Central memory CD8-positive, alpha-beta T cell (primary cell): Measurements from ENCODE around the gene TUT7.

ENCODE experiments used
- ATAC-seq: fragments of 150-1000 bp; cut with Tn5 transposase; replicated peaks from 2 replicates; pipeline ENCODE4 v1.10.0; 2022; ENCODE audit warnings: mild to moderate bottlenecking, moderate FRiP score, moderate number of reproducible peaks; ENCODE audit not compliant: poor library complexity, severe bottlenecking; ENCODE audit errors: extremely low read depth
- DNase-seq, 2 donors: peaks; one replicate each; pipeline ENCODE4 v3.0.0; 2021; ENCODE audit warnings: low spot score in 2 of 2
- H3K27ac Mint-ChIP-seq: one replicate; pipeline ENCODE4 v1.8.0; 2022; ENCODE audit warnings: low read depth, mild to moderate bottlenecking, moderate library complexity, mixed read lengths
- H3K27me3 Mint-ChIP-seq: one replicate; pipeline ENCODE4 v1.8.0; 2022; ENCODE audit warnings: mixed read lengths
- H3K36me3 Mint-ChIP-seq: one replicate; pipeline ENCODE4 v1.8.0; 2022; ENCODE audit warnings: mild to moderate bottlenecking, moderate library complexity, mixed read lengths; ENCODE audit not compliant: insufficient read depth
- H3K4me1 Mint-ChIP-seq: one replicate; pipeline ENCODE4 v1.8.0; 2022; ENCODE audit warnings: mixed read lengths
- H3K4me3 Mint-ChIP-seq: one replicate; pipeline ENCODE4 v1.8.0; 2022; ENCODE audit warnings: mild to moderate bottlenecking, moderate library complexity, mixed read lengths
- H3K9me3 Mint-ChIP-seq: one replicate; pipeline ENCODE4 v1.8.0; 2022; ENCODE audit warnings: mixed read lengths

Gene TUT7

DNA sequence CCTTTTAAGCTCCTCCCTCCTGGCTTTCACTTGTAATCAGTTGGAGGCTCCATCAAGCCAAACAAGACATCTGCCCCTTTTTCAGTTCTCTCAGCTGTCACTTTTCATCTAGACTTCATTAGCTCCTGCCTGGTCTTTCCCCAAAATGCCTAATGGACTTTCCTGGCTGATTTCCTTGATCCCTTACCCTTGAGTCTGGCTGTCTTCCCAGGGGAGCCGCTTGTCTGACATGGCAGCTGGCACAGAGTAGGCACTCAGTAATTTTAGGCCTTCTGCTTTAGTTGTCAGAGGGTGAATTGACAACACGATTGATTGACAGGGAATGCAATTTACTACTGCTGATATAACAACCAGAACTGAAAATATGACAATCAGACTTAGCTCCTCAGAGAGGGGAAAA, 96.8 kb downstream of the TUT7 start:
- ATAC-seq, result no peak
- no peak overlapping the region for H3K27ac Mint-ChIP-seq
- DNase-seq, result no peak
- H3K9me3 Mint-ChIP-seq, result no peaks in the 10 kb centered on the region
- no peak overlapping the region for H3K4me3 Mint-ChIP-seq
- no peaks in the 10 kb centered on the region for H3K4me1 Mint-ChIP-seq
- H3K36me3 Mint-ChIP-seq, result peaks cover 10% of the 10 kb centered on the region
- no peaks in the 10 kb centered on the region for H3K27me3 Mint-ChIP-seq

DNA sequence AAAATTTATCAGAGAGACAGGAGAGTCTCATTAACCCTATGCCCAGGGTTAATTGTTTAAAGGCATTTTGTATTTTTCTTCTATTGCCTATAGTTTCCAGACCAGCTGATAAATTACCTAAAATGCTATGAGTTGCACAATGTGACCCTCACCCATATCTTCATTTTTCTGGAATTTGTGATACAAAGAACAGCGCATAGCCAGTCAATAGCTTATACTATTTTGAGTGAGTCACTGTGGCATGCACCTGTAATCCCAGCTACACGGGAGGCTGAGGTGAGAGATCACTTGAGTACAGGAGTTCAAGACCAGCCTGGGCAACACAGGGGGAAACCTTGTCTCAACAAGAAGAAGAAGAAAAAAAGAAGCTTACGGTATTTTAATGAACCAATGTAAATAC, 97.6 kb downstream of the TUT7 start:
- Mint-ChIP-seq H3K4me1 (no peaks in the 10 kb centered on the region), H3K9me3 (peaks cover 3% of the 10 kb centered on the region), H3K4me3 (no peak overlapping the region), H3K36me3 (peaks cover 6% of the 10 kb centered on the region), H3K27me3 (peaks cover 5% of the 10 kb centered on the region), H3K27ac (no peak overlapping the region)
- DNase-seq (no peak), ATAC-seq (no peak)

DNA sequence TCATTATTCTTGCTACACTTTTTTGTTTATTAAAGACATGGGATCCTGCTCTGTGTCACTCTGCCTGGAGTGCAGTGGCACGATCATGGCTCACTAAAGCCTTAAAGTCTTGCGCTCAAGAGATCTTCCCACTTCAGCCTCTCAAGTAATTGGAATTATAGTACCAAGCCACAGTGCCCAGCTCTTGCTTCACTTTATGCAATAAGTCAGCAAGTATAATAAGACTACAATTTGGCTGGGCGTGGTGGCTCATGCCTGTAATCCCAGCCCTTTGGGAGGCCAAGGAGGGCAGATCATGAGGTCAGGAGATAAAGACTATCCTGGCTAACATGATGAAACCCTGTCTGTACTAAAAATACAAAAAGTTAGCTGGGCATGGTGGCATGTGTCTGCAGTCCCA, 100.6 kb downstream of the TUT7 start:
- H3K27ac Mint-ChIP-seq, result no peak overlapping the region
- ATAC-seq, result no peak
- peaks cover 5% of the 10 kb centered on the region for H3K9me3 Mint-ChIP-seq
- peaks cover 15% of the 10 kb centered on the region for H3K27me3 Mint-ChIP-seq
- H3K36me3 Mint-ChIP-seq, result peaks cover 2% of the 10 kb centered on the region
- no peaks in the 10 kb centered on the region for H3K4me1 Mint-ChIP-seq
- no peak for DNase-seq
- H3K4me3 Mint-ChIP-seq, result no peak overlapping the region

DNA sequence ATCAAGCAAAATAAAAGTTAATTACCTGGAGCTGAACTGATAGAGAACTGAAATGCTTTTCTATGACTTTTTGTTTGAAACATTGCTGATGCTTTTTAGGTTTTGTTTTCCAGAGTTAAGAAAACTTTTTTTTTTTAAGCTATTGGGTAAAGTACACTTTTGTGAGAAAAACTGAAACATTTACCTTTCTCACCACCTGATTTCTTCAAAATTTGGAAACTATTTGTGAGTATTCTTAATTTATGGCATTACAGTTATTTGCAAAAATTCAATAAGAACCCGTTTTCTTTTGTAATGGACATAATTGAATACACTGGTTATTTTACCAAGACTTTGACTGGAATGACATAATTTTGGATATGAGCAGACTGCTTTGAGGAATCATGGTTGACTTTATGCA, 101.3 kb downstream of the TUT7 start:
- Mint-ChIP-seq H3K36me3 (peaks cover 2% of the 10 kb centered on the region), H3K27ac (no peak overlapping the region), H3K9me3 (peaks cover 5% of the 10 kb centered on the region), H3K27me3 (peaks cover 22% of the 10 kb centered on the region), H3K4me3 (no peak overlapping the region), H3K4me1 (no peaks in the 10 kb centered on the region)
- DNase-seq, result no peak
- no peak for ATAC-seq

DNA sequence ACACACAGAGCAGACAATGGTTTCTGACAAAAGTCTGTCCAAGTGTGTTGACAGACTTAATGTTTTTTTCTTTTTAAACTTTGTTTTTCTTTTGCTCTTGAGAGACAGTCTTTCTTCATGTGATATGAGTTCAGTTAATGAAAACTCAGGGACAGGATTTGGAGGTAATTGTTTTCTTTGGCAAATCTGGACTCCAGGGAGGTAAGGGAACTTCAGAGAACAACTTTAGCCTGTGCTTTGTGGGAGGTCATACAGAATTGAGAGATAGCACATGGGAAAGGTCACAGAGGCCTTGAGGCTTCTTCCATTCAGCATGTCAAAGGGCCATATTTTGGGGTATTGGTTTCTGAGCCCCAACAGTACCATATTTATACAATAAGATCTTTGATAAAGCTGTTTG, 104.1 kb downstream of the TUT7 start:
- Mint-ChIP-seq H3K4me1 (no peaks in the 10 kb centered on the region), H3K36me3 (no peaks in the 10 kb centered on the region), H3K27me3 (peaks cover 41% of the 10 kb centered on the region), H3K4me3 (no peak overlapping the region), H3K27ac (no peak overlapping the region), H3K9me3 (peaks cover 5% of the 10 kb centered on the region)
- DNase-seq (no peak), ATAC-seq (no peak)

DNA sequence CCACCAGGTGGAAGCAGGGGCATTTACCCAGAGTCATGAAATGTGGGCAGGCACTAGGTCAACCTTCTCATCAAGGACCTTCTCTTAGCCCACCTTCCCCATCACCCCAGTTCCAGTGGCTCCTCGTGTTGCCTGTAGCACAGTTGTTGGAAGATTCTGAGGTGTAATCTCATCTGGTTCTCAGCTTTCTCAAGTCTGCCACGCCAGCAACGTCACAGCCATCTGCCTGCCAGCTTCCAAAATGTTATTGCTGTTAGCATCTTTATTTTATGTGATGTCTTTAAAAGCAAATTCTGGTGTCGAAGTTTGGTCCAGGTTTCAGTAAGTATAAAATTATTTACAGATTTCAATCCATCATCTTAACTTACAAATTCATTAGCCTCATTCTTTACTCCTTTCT, 105.5 kb downstream of the TUT7 start:
- DNase-seq (no peak), ATAC-seq (no peak)
- no peaks in the 10 kb centered on the region for H3K4me1 Mint-ChIP-seq
- no peak overlapping the region for H3K4me3 Mint-ChIP-seq
- H3K27ac Mint-ChIP-seq, result no peak overlapping the region
- H3K36me3 Mint-ChIP-seq, result peaks cover 1% of the 10 kb centered on the region
- H3K9me3 Mint-ChIP-seq, result peaks cover 5% of the 10 kb centered on the region
- peaks cover 51% of the 10 kb centered on the region for H3K27me3 Mint-ChIP-seq

DNA sequence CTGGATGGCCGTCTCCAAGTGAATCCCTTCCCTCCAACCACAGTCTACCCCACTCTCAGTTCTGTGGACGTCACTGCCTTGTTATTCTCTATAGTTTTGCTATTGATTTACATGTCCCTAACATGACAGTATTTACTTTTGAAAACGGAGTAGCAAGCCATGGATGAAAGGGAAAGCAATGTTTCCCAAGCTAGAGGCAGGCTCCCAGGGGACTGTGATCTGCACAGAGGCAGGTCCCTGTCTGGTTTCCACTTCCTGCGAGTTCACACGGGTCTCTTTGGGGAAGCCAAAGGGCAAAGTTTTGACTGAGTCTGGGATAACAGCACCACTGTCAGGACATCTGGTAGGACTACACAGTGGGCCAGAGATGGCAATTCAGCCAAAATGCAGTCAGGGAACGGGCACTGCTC, 107.5 kb downstream of the TUT7 start:
- peaks cover 3% of the 10 kb centered on the region for H3K9me3 Mint-ChIP-seq
- H3K27ac Mint-ChIP-seq, result no peak overlapping the region
- H3K4me3 Mint-ChIP-seq, result no peak overlapping the region
- peaks cover 47% of the 10 kb centered on the region for H3K27me3 Mint-ChIP-seq
- peaks cover 1% of the 10 kb centered on the region for H3K36me3 Mint-ChIP-seq
- no peak for ATAC-seq
- H3K4me1 Mint-ChIP-seq, result no peaks in the 10 kb centered on the region
- DNase-seq, result no peak

DNA sequence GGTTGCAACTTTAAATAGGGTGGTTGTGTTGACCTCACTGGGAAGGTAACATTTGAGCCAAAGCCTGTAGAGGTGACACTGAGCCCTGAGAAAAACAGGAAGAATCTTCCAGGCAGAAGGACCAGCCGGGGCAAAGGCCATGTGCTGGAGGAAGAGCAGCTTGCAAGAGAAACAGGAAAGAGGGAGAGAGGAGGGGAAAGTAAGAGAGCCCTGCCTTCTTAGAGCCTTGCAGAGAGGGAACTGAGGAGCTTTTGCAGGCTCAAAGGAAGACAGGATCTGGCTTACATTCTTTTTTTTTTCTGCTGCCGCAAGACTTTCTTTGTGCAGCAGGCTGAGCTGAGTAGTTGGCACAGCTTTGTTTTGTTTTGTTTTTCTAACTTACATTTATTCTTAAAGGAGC, 112.1 kb downstream of the TUT7 start:
- Mint-ChIP-seq H3K36me3 (peaks cover 1% of the 10 kb centered on the region), H3K27ac (no peak overlapping the region), H3K4me1 (no peaks in the 10 kb centered on the region), H3K9me3 (no peaks in the 10 kb centered on the region), H3K27me3 (peaks cover 21% of the 10 kb centered on the region), H3K4me3 (no peak overlapping the region)
- DNase-seq, result no peak
- no peak for ATAC-seq

DNA sequence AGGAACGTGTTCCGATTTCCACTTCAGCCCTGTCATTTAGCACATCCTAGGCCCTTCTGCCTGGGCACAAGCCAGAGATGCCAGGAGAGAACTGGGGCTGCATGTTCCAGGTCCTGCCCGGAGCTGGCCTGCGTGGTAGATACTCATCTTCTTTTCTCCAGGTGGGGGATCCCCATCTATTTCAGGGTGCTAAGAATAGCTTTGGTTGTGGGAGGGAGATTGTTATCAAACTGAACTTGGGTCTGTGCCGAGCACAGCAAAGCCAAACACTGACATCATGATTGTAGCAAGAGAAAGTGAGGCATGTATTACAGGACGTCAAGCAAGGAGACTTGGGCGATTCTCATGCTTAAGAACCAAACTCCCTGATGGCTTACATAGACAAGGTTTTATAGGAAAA, 113.0 kb downstream of the TUT7 start:
- no peak overlapping the region for H3K4me3 Mint-ChIP-seq
- H3K9me3 Mint-ChIP-seq, result no peaks in the 10 kb centered on the region
- H3K36me3 Mint-ChIP-seq, result peaks cover 1% of the 10 kb centered on the region
- no peak overlapping the region for H3K27ac Mint-ChIP-seq
- H3K27me3 Mint-ChIP-seq, result peaks cover 16% of the 10 kb centered on the region
- no peaks in the 10 kb centered on the region for H3K4me1 Mint-ChIP-seq
- ATAC-seq, result no peak
- DNase-seq, result no peak

DNA sequence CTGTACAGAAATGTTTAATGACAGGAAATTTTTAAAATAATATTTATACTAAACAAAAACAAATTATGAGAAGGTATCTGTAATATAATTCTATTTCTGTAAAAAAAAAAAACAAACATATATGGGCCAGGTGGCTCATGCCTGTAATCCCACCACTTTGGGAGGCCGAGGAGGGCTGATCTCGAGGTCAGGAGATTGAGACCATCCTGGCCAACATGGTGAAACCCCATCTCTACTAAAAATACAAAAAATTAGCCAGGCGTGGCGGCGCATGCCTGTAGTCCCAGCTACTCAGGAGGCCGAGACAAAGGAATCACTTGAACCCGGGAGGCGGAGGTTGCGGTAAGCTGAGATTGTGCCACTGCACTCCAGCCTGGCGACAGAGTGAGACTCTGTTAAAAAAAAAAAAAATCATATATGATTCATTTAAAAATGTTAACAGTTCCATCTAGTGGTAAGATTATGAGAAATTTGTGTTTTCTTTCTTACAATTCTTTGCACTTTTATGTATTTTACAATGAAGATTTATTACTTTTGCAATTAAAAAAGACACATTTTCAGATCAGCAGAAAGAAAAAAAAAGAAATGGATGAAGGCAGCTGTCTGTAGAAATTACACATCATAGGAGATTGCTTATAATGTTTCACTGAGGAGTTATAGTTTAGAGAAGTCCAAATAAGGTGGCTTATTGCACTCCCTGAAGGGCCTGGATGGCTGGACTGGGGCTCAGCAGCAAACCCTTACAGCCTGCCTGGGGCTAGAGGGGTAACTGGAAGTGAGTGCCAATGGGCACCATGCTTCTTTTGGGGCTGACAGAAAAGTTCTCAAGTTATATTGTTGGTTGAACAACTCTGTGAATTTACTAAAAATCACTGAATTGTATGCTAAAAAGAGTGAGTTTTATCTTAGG, 115.1 kb downstream of the TUT7 start:
- no peak overlapping the region for H3K27ac Mint-ChIP-seq
- no peaks in the 10 kb centered on the region for H3K36me3 Mint-ChIP-seq
- peaks cover 10% of the 10 kb centered on the region for H3K27me3 Mint-ChIP-seq
- H3K4me1 Mint-ChIP-seq, result no peaks in the 10 kb centered on the region
- no peak for ATAC-seq
- no peak overlapping the region for H3K4me3 Mint-ChIP-seq
- DNase-seq, result no peak
- no peaks in the 10 kb centered on the region for H3K9me3 Mint-ChIP-seq
